CD4-positive, alpha-beta T cell treated with Interleukin-15 for 4 hours (primary cell): ENCODE data around the gene TMEM132E.

Experiments
- DNase-seq: peaks from one replicate; pipeline ENCODE4 v3.0.0-alpha.2; 2020; ENCODE audit warnings: low spot score

Gene TMEM132E

DNA sequence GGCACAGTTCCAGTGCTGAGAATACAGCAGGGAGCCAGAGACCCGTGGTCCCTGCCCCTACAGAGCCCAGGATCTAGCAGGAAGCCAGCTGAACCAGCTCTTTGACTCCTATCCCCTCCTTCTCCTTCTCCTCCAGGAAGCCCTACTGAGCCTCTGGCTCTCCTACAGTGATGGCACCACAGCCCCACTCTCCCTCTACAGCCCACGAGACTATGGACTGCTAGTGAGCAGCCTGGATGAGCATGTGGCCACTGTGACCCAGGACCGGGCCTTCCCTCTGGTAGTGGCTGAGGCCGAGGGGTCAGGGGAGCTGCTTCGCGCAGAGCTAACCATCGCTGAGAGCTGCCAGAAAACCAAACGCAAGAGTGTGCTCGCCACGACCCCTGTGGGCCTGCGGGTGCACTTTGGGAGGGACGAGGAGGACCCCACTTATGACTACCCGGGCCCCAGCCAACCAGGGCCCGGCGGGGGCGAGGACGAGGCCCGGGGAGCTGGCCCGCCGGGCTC, 57.7 kb downstream of the TMEM132E start:
- no peak for DNase-seq

DNA sequence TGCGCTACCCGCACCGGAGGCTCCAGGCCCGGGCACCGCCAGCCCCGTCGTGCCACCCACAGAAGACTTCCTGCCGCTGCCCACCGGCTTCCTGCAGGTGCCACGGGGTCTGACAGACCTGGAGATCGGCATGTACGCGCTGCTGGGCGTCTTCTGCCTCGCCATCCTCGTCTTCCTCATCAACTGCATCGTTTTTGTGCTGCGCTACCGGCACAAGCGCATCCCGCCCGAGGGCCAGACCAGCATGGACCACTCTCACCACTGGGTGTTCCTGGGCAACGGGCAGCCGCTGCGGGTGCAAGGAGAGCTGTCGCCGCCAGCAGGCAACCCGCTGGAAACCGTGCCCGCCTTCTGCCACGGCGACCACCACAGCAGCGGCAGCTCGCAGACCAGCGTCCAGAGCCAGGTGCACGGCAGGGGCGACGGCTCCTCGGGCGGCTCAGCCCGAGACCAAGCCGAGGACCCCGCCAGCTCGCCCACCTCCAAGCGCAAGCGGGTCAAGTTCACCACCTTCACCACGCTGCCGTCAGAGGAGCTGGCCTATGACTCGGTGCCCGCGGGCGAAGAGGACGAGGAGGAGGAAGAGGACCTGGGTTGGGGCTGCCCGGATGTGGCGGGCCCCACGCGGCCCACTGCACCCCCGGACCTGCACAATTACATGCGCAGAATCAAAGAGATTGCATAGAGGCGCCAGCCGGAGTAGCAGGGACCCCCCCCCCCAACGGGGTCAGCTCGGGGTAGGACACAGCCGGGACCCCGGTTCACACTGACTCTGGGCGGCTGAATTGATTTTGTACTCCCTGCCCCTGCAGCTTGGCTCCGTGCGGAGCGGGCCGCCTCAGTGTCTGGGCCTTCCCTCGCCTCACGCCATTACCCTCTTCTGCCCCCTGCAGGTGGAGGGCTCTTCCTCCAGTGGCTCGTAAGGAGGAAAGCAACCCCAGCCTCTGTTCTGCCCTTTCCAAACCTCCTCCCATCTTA, 58.5 kb downstream of the TMEM132E start:
- peak; percentile 79 for DNase-seq

DNA sequence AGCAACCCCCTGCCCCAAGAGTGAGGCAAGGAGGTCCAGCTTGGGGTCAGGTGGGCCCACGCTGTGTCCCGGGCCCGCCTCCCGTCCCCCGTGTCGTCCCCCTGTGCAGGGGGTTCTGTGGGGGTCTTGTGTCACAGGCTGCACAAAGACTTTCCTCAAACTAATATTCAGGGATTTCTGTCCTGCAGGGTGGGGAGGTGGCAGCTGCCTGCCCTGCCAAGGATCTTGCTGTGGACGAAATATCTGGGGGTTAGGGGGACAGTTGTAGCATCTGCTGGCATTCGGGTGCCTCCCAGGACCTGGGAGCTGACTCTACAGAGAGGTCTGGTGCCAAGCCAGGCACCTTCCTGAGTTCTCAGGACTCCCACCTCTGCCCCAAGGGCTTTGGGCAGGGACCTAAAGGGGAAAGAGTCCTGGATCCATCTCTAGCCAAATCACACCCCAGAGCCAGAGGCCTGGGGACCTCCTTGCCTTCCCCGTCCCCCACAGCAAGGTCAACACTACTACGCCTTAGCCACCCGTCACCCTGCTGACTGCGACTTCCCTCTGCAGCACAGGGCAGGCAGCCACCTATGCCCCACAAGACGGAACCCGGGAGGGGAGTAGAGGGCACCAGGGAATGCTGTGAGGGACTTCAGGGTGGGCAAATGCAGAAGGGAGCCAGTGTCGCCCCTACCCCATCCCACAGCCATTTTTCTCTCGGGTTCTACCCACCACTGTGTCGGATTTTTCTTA, 59.3 kb downstream of the TMEM132E start:
- no peak for DNase-seq

DNA sequence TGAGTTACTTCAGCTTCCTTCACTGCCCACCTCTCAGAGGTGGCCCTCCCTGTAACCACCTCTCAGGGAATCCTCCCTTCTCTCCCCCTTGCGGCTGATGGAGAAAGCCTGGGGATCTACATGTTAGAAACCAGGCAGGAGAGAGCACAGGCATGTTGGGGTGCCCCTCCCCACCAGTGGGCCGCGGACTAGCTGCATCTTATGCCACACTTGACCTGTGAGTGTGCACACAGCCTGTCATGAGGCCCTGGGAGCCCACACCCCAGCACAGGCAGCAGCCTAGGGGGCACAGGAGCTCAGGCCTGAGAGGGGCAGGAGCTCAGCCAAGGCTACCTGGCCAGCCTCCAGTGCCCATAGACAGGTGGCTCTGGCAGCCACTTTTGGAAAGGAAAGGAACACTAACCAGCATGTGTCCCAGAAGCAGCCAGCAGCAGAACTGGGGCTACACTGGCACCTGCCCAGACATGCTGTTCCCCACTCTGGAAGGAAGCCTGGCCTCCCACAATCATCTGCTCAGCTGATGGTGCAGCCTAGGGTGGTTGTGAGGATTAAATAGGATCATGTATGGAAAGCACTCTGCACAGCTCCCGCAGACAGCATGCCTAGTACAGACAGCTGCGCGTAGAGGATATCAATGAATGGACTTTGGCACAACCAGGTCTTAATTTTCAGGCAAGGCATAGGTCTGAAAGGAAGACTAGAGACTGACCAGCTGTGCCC, 60.5 kb downstream of the TMEM132E start:
- no peak for DNase-seq

DNA sequence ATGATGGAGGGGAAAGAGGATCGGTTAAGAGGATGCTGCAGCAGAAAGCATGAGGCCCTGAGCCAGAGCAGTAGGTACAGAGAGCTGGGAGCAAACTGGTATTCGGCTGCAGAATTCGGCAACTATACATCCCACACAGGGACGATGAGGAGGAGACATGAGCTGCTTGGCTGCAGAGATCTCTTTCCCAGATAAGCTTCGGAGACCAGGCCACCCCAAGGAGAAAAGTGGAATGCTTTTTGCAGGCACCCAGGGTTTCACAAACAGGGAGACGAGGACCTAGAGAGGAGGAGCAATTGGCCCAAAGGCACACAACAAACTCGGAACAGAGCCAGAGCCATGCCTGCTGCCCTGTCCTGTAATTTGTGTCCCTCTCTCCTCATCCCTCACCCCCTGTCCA, 62.0 kb downstream of the TMEM132E start:
- no peak for DNase-seq

DNA sequence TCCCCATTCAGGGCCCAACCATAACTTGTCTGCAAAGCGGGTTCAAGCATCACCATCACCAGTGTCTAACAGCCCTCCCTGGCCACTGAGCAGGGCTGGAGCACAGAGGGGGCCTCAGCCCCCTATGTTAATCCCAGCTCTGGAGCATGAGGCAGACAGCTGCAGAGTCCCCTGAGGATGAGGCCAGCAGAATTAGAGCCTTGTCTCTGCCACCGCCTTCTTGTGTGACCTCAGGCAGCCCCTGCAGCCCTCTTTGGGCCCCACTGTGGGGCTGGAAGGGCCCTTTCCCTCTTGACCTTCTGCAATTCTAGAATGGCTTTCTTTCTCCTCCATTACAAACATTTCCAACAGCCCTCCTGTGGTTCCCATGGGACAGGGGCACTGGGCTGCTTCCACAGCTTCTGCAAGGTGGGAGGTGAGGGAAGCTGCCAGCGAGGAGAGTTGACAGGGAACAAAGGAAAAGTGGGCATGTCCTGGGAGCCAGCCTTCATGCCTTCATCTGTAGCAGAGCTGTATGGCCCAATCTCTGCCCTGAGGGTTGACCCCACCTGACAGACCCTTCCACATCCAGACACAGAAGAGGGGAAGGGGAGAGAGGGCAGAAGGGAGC, 65.7 kb downstream of the TMEM132E start:
- no peak for DNase-seq

DNA sequence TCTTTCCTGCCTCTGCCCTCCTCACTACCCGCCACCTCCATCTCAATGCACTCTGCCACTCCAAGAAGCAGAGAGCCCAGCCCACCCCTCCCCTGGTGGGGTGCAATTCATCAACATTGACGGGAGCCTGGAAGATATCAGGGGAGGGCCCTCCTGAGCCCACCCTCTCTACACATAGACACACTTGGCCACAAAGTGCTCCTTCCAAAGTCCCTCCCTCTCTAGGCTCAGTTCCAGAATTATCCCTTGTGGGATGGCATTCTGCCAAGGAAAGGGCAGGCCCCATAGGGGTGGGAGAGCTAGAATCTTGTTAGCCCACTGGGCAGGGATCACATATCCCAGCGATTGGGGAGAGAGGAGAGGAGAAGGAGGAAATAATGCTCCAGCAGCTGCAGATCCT, 66.2 kb downstream of the TMEM132E start:
- DNase-seq, result no peak

DNA sequence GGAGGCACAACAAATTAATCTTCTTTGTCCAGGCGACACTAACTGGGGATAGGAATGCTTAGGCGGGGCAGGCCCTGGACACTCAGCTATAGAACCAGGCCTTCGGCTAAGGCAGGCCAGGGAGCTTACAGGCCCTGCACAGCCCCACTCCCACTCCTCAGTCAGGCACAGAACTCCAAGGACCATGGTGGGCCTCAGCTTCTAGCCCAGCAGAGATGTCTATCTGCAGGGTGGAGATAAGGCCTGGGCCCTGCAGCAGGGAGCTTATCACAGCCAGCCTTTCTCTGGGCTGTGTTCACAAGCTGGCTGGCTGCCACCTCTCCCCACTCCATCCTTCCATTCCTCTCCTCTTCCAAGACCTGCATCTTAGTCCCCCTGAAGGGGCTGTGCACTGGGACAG, 68.1 kb downstream of the TMEM132E start:
- DNase-seq, result no peak

DNA sequence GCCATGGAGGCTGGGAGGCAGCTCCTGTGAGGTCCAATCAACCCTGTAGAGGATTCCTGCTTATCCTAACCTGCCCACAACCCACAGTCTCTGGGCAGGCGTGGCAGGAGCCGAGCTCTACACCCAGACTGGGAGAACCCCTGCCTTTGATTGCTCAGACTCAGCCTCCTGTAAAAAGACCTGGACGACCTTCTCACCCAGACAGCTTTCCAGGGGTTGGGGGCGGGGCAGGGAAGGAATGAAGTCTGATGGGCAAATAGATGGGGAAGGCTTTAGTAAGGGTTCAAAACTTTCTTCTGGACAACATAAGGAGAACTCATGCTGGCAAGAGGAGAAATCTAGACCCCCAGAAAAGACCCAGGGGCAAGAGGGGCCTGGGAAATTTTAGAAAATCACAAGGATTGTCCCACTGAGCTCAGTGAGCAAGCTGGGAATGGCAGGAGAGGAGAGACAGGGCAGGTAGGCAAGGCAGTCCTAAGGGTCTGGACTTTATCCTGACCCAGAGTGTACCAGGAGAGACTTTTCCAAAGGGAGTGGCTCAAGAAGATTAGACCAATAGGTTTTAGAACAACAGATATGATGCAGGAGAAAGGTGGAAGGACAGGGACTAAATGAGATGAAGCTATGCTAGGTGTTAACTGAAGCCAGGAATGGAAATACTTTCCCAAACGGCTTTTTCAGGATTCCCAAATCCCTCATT, 70.8 kb downstream of the TMEM132E start:
- no peak for DNase-seq

DNA sequence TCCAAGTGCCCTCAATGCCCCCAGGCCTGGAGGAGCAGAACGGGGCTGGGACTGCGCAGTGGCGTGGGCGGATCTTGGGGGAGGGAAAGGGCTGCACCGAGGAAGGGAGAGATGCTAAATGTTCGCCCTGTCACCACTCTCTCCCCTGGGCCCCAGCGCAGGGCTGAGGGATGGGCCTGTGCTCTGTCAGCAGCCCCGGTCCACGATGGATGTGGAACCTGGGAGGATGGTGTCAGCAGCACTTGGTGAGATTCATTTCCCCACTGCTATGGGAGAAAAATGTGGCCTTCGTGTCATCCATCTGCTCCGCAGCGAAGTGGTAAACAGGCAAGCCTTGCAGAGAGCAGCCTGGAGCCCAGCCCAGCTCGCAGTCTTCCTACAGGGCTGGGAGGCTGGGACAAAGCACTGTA, 72.0 kb downstream of the TMEM132E start:
- DNase-seq, result no peak

DNA sequence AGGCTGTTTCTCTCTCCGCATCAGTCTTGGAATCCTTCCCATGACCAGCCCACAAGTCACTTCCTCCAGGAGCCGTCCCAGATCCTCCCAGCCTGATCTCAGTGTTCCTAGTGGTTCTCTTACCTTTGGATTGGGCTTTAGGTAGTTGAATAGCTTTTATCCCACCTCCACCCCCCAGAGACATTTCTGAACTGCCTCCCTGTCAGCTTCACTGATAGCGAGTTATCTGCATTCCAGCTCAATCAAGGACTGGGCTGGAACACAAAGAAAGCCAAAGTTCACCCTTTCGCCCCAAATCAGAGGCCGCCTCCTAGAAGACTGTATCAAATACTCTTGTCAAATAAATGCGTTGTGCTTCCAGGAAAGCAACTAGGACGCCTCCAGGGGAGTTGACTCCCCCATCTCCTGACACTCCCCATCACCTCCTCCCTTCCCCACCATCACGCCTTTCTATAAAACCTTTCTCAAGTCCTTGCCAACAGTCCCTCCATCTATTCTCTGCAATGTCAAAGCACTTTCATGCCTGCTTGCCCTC, 72.7 kb downstream of the TMEM132E start:
- DNase-seq, result no peak

DNA sequence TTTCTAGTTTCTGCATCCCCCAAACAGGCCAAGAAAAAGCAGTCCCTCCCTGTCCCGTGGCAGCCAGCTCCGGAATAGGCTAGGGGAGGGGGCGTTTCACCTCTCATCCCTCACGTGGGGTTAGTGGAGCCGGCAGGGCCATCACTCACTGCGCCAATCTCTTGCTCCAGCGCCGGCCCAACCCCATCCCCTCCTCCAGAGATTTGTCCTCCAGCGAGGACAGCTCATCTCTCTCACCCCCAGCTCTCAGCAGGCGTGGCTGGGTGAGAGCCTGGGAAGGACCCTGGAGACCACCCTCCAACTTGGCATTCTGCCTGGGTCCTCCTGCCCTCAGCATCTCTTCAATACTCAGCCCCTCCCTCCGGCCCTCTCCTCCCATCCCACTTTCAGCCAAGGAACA, 74.1 kb downstream of the TMEM132E start:
- no peak for DNase-seq

DNA sequence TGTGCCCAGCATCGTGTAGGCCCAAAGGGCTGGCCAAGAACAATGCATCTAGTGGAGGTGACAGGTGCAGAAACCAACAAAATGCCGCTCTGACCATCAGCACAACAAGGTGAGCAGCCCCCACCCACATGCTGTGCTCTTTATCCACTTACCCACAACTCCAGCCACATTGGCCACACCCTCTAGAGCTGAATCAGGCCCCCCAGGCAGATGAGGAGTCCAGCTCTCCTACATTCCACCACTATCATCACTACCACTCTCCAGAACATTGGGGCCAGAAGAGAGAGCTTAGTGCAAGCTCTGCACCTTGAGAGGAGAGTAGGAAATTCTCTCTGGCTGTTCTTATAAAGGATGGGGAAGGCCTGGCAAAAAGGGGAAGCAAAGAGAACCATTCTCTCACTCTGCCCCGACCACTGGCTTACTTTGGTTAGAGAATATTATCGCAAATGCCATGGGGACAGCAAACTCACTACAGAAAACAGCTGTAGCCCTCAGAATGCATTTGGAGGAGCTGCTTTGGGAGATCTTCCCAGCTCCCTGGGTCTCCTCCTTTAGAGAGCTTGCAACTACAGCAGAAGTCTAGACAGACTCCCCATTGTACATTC, 75.0 kb downstream of the TMEM132E start:
- no peak for DNase-seq

DNA sequence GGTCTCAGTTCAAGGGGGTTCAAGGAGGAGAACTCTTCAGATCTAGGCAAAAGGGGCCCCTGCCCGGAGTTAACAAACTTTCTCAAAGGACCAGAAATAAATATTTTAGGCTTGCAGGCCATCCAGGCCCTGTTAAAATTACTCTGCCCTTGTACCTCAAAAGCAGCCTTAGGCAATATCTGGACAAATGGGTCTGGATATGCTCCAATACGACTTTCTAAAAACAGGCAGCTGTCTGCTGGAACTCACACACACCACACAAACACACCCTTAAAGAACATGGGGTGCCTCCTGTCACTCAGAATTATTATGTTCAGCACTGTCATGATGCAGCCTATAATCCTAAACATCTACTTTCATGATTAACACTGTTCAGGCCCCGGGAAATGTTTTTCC, 75.5 kb downstream of the TMEM132E start:
- no peak for DNase-seq

DNA sequence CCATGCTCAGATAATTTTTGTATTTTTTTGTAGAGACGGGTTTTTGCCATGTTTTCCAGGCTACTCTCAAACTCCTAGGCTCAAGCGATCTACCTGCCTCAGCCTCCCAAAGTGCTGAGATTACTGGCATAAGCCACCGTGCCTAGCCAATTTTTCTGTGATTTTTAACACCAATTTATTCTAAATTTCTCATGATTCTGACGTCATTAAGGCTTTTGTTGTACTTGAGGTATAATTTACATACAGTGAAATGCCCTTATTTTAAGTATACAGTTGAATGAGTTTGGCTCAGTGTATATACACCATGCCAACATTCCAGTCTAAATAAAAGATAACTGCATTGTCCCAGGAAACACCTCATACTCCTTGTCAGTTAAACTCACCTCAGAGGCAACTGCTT, 77.4 kb downstream of the TMEM132E start:
- no peak for DNase-seq

DNA sequence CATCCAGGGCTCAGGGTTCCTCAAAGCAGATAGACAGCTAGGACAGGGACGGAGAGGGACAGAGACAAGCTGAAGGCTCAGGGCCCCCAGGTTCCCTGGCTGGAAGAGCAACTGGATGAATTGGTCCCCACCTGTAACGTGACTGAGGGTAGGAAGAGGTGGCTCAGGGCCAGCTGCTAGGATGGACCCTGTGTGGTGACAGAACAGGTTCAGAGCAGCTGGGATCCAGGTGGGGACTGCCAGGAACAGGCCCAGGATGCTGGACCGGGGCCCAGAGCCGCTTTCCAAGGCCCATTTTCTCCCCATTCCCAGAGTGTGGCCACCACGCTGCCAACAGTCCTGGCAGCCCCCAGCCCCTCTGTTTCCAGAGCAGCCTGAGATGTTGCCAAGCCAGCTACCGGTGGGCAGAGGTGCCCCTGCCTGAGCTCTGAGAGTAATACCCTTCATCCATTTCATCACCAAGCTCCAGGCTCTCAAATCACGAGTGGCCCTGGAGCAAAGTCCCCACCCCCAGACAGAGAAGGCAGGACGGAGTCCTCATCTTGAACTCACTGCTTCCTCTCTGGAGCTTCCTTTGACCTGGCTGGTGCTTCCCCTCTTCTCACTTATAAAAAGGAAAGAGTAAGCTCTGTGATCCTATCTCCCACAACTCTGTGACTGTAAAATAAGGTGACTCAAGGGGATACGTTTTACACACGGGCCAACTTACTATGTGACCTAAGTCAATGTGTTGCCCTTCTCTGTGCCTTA, 79.6 kb downstream of the TMEM132E start:
- DNase-seq, result no peak

DNA sequence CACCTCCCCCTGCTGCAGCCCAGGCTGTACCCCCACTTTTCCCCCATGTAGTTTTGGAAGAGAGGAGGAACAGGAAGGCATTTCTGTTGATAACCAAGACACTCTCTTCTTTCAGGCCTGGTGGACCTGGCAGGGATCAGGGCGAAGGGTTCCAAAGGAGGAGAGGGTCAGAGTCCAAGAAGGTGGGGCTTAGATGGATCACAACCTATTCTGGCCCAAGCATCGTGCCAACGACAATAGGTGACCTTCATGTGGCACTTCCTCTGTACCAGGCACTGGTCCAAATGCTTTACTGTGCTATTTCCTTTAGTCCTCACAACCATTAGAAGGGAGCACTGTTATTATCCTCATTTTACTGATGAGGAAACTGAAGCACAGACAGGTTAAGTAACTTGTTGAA, 84.3 kb downstream of the TMEM132E start:
- no peak for DNase-seq

DNA sequence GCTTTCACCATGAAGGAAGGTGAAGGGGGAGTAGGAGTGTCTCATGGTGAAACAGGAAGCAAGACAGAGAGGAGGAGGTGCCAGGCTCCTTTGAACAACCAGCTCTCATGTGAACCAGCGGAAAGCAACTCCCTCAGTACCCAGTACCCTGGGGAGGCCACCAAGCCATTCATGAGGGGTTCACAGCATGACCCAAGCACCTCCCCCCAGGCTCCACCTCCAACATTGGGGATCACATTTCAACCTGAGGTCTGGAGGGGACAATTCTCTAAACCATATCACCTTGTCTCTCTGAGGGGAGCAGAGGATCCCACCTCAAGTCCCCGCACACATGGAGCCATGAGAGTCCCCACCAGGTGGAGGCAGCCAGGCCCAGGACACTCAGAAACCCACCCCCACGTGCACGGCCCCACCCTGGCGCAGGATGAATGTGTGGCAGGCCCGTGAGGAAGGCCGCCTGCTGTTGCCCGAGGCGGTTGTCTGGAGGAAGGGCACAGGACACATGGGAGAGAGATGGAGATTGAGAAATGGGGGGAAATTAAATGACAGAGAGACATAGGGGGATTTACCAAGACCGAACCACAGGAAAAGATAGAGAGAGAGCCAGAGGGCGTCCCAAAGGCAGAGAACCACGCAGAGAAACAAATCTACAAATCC, 85.9 kb downstream of the TMEM132E start:
- DNase-seq, result no peak
